Stimulated activated CD4-positive, alpha-beta T cell treated with anti-CD3 and anti-CD28 coated beads, TNF-alpha, amount 100 ng/mL, for 1 hour (primary cell): ENCODE data around the gene ZNF780B.

ENCODE experiments used
- DNase-seq, 3 donors: peaks; one replicate each; pipeline ENCODE4 v3.0.0-alpha.2; 2020; ENCODE audit warnings: low read depth in 3 of 3, low spot score in 1 of 3

The ZNF780B gene

DNA sequence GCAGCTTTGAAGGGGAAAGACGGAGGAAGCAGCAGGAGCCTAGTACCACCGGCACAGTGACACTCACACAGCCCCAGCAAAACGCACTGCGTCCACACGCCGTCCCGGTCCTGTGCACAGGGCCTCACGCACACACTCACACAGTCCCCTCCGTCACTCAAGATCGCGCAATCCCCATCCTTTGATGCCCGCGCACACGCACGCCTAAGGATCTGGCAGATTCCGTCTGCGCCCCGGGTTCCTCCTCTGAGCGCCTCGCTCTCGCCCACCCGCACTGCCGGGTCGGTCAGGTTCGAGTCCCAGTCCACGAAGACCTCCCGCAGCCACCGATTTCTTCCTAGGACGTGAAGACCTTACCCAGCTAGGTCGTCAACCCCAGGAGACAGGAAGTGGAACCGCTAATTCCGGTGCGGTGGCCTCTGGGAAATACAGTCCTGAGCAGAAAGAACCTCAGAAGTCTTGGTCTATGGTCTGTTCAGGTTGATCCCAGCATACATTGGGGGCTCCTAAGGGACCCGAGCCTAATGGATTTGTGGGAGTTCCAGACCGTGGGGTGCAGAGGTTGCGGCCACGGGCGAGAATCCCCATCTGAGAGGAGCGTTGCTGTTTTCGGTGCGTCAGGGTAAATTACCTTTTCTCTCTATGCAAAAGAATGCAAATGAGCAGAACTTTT lies at the start of gene ZNF780B:
TSS of gene ZNF780B (minus strand) at position 400 of the 673 bp plus-strand sequence. CDS start 5,899 bp downstream, outside the sequence.
- DNase-seq, result peak in 2 of 3 donors; percentile 15 to 47

DNA sequence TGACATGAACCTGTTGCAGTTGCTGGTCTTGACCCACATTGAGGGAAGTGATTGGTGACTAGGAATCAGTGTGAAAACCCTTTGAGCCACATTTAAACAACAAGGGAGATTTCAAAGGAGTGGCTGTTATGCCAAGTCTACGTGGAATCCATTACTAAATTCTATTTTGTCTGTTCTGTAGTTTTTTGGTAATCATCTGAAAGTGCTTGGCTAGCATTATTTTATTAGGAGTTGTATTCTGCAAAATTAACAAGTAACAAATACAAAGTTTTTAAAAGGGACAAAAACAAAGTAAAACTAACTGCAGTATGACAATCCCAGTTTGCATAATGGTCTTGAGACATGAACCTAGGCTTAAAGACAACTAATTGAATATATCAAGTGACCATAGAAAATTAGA lies 48.7 kb upstream of the ZNF780B start:
- DNase-seq, result no peak

DNA sequence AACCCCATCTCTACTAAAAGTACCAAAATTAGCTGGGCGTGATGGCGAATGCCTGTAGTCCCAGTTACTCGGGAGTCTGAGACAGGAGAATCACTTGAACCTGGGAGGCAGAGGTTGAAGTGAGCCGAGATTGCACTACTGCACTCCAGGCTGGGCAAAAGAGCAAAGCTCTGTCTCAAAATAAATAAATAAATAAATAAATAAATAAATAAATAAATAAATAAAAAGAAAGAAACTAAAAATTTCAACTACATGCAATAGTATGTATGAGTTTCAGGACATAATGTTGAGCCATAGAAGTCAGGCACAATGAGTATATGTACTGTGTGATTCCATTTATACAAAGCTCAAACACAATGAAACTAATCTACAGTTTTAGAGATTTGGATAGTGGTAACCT lies 47.6 kb upstream of the ZNF780B start:
- DNase-seq, result no peak

DNA sequence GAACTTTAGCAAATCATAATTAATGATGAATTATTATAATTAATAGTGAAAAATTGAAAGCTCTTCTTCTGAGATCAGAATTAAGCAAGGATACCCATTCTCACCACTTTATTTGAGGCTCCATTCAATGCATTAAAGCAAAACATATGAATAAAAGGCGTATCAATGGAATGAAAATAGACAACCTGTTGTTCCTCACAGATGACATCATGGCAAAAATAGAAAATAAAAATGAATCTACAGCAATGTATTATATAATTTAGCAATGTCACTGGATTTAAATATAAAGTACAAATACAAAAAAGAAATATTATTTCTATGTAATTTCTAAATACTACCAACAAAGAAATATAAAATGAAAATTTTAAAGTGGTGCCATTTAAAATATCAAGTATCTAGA lies 45.8 kb upstream of the ZNF780B start:
- no peak for DNase-seq

DNA sequence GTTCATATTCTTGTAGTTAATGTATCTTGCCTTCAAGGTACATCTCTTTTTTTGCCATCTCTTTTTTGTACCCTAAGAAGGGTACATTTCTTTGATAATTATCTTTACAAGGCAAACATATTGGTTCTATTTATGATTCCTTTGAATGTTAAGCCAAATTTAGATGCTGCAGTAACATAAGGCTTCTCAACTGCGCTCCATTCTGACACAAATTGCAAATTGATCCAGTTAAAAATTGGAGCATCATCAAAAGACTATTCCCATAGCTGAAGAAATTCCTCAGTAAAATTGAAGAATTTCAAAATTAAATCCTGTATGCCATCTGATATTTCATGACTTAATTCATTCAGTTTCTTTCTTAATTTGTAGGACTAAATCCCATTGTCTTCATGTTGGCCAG lies 37.4 kb upstream of the ZNF780B start:
- DNase-seq, result no peak

DNA sequence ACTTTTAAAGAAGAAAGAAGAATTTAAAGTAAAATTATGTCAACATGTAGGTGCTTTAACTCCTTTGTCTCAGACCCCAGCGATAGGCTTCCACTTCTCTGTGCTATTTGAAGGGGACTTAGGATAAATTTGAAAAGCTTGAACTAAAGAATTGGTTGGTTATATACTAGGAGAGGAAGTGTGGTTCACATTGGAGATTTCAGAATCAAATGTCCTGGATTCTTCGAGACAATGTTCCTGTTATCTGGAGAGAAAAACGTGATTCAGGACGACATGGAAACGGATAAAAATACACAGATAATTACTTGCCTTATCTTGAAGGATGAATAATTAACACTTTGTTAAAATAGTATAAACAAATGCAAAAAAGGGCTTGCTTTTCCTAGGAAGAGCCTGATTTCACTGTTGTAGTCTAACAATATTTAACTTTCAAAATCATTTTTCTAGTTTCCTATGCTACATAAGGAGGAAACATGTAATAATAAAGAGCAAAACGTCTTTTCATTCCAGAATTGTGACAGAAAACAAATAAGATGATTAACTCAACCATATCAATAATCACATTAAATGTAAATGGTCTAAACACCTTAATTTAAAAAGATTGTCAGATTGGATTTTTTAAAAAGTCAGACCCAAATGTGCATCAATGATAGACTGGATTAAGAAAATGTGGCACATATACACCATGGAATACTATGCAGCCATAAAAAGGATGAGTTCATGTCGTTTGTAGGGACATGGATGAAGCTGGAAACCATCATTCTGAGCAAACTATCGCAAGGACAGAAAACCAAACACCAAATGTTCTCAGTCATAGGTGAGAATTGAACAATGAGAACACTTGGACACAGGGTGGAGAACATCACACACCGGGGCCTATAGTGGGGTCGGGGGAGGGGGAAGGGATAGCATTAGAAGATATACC lies 35.4 kb upstream of the ZNF780B start:
- DNase-seq, result no peak

DNA sequence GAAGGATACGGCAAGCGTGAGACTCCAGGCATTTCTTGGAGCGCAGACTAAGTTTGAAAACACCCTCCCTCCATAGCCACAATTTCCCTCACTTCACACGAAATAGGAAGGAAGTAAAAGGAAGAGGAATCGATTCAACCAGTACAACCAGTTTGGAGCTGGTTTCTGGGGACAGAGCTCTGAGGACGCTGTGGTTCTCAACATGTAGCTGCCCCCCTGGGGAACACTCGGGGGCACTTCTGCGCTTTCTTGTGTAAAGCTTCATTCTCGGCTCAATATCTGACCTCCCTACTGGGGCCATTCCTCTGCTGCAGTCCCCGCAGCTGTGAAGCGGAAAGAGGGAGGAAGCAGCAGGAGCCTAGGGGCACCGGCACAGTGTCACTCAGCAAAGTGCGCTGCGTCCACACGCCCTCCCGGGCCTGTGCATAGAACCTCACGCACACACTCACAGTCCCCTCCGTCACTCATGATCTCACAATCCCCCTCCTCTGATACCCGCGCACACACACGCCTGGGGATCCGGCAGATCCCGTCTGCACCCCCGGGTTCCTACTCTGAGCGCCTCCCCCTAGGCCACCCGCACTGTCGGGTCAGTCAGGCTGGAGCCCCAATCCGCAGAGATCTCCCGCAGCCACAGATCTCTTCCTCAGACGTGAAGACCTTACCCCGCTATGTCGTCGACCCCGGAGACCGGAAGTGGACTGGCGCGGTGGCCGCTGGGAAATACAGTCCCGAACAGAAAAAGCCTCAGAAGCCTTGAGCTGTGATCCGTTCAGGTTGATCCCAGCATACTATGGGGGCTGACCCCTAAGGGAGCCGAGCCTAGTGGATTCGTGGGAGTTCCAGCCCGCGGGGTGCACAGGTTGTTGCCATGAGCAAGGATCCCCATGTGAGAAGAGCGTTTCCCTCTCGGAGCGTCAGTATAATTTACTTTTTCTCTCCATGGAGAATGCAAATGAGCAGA lies 34.5 kb upstream of the ZNF780B start, which contains the start of gene ZNF780A:
TSS of gene ZNF780A (minus strand) at position 703 of the 964 bp plus-strand sequence. CDS start 6,190 bp downstream, outside the sequence.
- DNase-seq, result peak; percentile 20 to 61 (median 45)

DNA sequence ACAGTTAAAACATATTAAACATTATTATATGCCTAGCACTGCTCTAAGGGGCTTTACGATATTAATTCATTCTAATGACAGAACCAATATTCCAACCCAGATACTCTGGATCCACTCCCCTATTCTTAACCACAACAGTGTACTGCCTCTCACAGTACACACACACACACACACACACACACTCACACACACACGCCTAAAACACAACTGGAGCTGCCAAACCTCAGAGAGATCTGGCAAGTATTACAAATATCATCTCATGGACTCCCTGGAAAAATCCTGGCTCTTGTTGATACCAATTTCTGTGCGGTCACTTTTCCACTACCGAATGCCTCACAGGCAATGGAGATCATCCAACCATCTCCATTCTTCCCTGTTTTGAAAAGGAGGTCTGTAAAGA lies 33.4 kb upstream of the ZNF780B start:
- no peak for DNase-seq

DNA sequence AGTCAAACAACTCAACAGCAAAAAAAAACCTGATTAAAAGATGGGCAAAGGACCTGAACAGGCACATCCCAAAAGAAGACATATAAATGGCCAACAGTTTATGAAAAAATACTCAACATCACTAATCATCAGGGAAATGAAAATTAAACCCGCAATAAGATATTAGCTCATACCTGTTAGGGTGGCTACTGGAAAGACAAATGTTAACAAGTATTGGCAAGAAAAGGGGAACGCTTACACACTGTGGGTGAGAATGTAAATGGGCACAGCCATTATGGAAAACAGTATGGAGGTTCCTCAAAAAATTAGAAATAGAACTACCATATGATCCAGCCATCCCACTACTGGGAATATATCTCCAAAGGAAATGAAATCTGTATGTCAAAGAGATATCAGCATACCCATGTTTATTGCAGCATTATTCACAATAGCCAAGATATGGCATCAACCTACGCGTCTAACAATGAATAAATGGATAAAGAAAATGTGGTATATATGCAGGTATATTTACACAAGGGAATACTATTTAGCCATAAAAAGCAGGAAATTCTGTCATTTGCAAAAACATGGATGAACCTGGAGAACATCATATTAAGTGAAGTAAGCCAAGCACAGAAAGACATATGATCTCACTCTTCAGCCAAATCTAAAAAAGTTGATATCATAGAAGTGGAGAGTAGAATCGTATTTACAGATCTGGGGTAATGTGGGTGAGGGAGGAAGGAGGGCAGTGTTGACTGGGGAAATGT lies 32.4 kb upstream of the ZNF780B start:
- DNase-seq, result no peak

DNA sequence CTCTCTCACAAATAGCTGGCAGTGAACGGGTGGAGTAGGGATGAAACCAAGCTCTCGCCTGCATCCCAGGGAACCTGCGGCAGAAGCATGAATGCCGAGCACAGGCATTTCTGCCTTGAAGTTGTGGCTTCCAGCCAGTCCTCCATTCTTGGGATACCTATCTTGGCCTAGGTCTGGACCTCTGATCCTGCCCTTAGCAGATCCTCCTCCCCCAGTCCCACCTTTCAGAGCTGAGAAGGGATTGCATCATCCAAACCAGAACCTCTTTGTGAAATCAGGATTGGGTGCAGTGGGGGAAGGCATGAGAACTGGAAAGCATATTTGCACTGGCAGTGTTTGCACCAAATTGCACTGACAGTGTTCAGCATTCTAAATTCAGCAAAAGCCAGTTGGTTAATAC lies 28.9 kb upstream of the ZNF780B start:
- no peak for DNase-seq

DNA sequence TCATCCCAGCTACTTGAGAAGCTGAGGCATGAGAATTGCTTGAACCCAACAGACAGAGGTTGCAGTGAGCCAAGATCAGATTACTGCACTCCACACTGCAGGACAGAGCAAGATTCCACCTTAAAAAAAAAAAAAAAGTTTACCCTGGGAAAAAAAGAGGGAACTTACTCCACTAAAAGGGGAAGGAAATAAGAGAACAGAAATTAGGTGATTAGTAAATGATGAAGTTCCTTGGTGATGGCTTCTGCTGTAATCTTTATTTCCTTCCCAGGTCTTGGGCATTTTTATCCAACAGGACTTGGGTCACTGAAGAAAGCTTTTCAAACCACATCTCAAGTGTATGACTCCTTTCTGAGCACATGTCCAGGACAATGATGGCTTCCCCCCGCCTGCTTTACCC lies 25.4 kb upstream of the ZNF780B start:
- DNase-seq, result no peak

DNA sequence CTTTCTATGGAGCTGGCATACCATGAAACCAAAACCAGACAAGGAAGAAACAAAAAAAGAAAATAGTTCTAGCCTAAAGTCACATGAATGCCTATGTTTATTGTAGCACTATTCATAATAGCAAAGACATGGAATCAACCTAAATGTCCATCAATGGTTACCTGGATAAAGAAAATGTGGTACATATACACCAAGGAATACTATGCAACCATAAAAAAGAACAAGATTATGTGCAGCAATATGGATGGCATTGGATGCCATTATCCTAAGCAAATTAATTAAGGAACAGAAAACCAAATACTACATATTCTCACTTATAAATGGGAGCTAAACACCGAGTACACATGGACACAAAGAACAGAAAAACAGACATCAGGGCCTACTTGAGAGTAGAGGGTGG lies 24.3 kb upstream of the ZNF780B start:
- no peak for DNase-seq

DNA sequence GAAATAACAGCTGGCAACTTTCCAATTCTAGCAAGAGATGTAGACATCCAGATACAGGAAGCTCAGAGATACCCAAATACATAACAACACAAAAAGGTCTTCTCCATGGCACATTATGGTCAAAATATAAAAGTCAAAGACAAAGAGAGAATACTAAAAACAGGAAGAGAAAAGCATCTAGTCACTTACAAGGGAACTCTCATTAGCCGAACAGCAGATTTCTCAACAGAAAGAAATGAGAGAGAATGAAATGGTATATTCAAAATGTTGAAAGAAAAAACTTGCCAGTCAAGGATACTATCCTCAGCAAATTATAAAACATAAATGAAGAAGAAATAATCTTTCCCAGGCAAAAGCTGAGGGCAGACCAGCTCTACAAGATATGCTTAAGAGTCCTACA lies 22.3 kb upstream of the ZNF780B start:
- DNase-seq, result no peak

DNA sequence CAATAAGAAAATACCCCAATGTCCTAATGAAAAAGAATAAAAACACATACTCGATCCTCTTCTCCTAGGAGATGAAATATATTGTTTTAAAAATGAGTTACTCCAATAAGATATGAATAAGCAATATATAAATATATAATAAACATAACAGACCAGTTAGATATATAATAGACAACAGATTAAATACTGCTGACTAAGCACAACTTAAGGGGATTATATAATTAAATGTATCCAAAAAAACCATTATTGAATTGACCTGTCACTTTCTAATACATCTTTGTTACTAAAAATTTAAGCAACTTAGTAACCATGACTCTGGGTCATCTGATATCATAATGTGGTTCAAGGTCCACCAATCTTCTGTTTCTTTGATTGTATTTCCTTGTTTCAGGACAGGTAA lies 14.0 kb upstream of the ZNF780B start:
- no peak for DNase-seq

DNA sequence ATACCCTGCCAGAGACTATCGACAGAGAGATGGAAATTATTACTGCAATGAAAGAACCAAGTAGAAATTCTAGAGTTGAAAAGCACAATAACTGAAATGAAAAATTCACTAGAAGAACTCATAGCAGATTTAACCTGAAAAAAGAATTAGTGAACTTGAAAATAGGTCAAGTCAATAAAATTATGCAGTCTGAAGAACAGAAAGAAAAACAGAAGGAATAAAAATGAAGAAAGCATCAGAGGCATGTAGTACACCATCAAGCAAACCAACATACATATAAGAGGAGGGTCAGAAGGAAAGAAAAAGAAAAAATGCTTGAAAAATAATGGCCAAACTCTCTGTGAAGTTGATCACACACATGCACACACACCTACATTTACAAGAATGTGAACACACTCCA lies 3.6 kb upstream of the ZNF780B start:
- no peak for DNase-seq

DNA sequence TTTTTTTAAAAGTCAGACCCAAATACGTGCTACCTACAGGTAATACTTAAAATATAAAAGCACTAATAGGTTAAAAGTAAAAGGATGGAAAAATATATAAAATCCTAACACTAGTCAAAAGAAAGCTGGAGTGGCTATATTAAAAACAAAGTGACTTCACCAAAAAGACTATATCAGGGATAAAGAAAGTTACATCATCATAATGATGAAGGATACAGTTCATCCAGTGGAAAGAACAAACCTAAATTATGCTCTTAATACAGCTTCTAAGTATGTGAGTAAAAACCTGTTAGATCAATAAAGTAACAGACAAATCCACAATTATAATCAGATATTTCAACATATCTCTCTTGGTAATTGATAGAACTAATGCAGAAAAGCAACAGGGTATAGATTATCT lies 1.1 kb upstream of the ZNF780B start:
- DNase-seq, result no peak

DNA sequence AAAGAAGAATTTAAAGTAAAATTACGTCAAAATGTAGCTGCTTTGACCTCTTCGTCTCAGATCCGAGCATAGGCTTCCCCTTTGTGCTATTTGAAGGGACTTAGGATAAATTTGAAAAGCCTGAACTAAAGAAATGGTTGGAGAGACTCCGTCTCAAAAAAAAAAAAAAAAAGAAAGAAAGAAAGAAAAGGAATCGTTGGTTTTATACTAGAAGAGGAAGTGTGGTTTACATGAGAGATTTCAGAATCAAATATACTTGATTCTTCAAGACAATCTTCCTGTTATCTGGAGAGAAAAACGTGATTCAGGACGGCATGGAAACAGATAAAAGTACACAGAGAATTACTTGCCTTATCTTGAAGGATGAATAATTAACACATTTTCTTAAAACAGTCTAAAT lies 474 bp upstream of the ZNF780B start:
- no peak for DNase-seq

DNA sequence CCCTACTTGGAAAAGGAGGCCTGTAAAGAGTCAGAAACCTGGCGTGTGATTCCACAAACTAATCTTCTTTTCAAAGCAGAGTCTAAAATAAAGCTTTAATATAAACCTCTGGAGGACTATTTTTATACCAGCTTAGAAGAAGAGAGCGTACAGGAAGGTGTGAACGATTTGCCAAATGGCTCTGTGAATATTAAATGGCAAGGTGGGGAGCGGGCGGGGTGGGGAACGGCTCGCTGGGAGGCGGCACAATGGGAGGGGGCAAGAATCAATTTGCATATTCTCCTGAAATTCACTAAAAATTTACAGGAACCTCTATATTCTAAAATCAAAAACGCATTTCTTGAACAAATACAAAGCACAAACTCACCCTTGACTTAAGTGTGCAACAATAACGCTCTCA lies 982 bp downstream of the ZNF780B start:
- no peak for DNase-seq

DNA sequence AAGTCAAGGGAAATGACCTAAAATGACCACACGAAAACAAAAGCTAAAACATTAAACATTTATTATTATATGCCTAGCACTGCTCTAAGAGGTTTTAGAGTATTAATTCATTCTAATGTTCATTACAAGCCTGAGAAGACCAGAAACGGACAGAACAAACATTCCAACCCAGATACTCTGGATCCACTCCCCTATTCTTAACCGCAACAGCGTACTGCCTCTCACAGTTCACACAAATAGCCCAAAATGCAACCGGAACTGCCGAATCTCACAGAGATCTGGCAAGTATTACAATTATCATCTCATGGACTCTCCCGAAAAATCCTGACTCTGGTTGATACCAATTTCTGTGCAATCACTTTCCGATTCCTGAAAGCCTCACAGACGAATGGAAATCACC lies 1.4 kb downstream of the ZNF780B start:
- no peak for DNase-seq

DNA sequence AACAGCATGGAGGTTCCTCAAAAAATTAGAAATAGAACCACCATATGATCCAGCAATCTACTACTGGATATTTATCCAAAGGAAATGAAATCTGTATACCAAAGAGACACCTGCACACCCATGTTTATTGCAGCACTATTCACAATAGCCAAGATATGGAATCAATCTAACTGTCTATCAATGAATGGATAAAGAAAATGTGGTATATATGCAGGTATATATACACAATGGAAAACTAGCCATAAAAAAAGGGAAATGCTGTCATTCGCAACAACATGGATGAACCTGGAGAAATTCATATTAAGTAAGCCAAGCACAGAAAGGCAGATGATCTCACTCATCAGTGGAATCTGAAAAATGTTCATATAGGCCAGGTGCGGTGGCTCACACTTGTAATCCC lies 2.5 kb downstream of the ZNF780B start:
- no peak for DNase-seq
